MCF 10A (cell line): ENCODE data around the gene EVA1B. TPM values are rescaled to one million over a fixed set of nuclear protein-coding genes. Genes with fewer than 3 reads are reported as not detected.

Experiments
- BruUV-seq: library from RNA; stranded (reverse); fragments of 400-500 nt; replicated peaks from 2 replicates; lab custom pipeline; 2021; lab: Mats Ljungman, UMichigan
- CTCF ChIA-PET: fragments of 300-600 bp; sonication (Branson Sonifier 250); formaldehyde crosslinking; extraction: SDS; loops from one replicate; lab custom pipeline; 2021; ENCODE audit warnings: antibody characterized with exemption, inconsistent platforms; lab: Yijun Ruan, JAX
- POLR2A ChIA-PET: fragments of 300-600, 350-650 bp; sonication (Branson Sonifier 250); formaldehyde crosslinking; extraction: SDS; loops from one replicate; lab custom pipeline; 2020; ENCODE audit warnings: antibody characterized with exemption, inconsistent platforms; lab: Yijun Ruan, JAX
- DNase-seq: peaks from one replicate; pipeline ENCODE4 v3.0.0-alpha.2; 2018; ENCODE audit not compliant: unreplicated experiment
- H3K27ac Mint-ChIP-seq: one replicate; pipeline ENCODE4 v1.8.0; 2022; ENCODE audit warnings: mild to moderate bottlenecking, low read depth, mixed read lengths; ENCODE audit not compliant: unreplicated experiment
- H3K27me3 Mint-ChIP-seq: one replicate; pipeline ENCODE4 v1.8.0; 2022; ENCODE audit warnings: mixed read lengths; ENCODE audit not compliant: insufficient read depth, unreplicated experiment
- H3K36me3 Mint-ChIP-seq: one replicate; pipeline ENCODE4 v1.8.0; 2022; ENCODE audit warnings: mild to moderate bottlenecking, moderate library complexity, mixed read lengths; ENCODE audit not compliant: insufficient read depth, unreplicated experiment
- H3K4me1 Mint-ChIP-seq: one replicate; pipeline ENCODE4 v1.8.0; 2022; ENCODE audit warnings: mixed read lengths; ENCODE audit not compliant: insufficient read depth, unreplicated experiment
- H3K4me3 Mint-ChIP-seq: one replicate; pipeline ENCODE4 v1.8.0; 2022; ENCODE audit warnings: mild to moderate bottlenecking, moderate library complexity, mixed read lengths; ENCODE audit not compliant: unreplicated experiment
- H3K9me3 Mint-ChIP-seq: one replicate; pipeline ENCODE4 v1.8.0; 2022; ENCODE audit warnings: mixed read lengths; ENCODE audit not compliant: unreplicated experiment
- CTCF ChIP-seq: fragments of 200-600 bp; IDR thresholded peaks from one replicate; pipeline ENCODE4 v1.8.0; 2022; ENCODE audit warnings: antibody characterized with exemption, mild to moderate bottlenecking; ENCODE audit not compliant: unreplicated experiment
- intact Hi-C: fragments of 100-400 bp; cut with micrococcal nuclease; formaldehyde crosslinking; loops from 2 replicates; pipeline ENCODE4 v1.14.1; 2022
- total RNA-seq: library from RNA; stranded (reverse); gene quantifications from 2 replicates; pipeline ENCODE4 v1.2.3, GENCODE V29; 2022

Gene EVA1B
- total RNA-seq, 1 experiment from 2014 or later: 4.8 TPM

- no peak overlapping the region for H3K27ac Mint-ChIP-seq
- POLR2A ChIA-PET: interaction anchor here (0.6 to 1.4 kb wide), 3 partner anchors 9 to 54 kb away, joined by 3 to 5 read pairs (median 4); no protein-coding TSS in a partner anchor
- no peak for DNase-seq
- no TSS peak for BruUV-seq
- CTCF ChIA-PET: interaction anchor here (1.9 kb wide), 1 partner anchor 46 kb away, joined by 16 read pairs; no protein-coding TSS in a partner anchor
- H3K9me3 Mint-ChIP-seq: no peaks in the 10 kb centered on the region
- H3K27me3 Mint-ChIP-seq: no peaks in the 10 kb centered on the region
- H3K4me3 Mint-ChIP-seq: no peak overlapping the region
- no peak for TF ChIP-seq CTCF
- peaks cover 10% of the 10 kb centered on the region for H3K4me1 Mint-ChIP-seq
- no peaks in the 10 kb centered on the region for H3K36me3 Mint-ChIP-seq
- intact Hi-C loops: loop anchor here (10.0 kb wide), 1 partner anchor 1393 kb away; no protein-coding TSS in a partner anchor
Observed at GRCh38 chr1:36322041-36322785, 1.2 kb downstream of the EVA1B start.

GRCh38 chr1:36321119-36321951, 2.1 kb downstream of the EVA1B start:
- H3K4me3 Mint-ChIP-seq: no peak overlapping the region
- peaks cover 2% of the 10 kb centered on the region for H3K4me1 Mint-ChIP-seq
- H3K27ac Mint-ChIP-seq: peak overlapping the region; percentile 63
- no peaks in the 10 kb centered on the region for H3K27me3 Mint-ChIP-seq
- DNase-seq: no peak
- no peaks in the 10 kb centered on the region for H3K9me3 Mint-ChIP-seq
- intact Hi-C loops: loop anchor here (10.0 kb wide), 1 partner anchor 1393 kb away; no protein-coding TSS in a partner anchor
- CTCF ChIA-PET: interaction anchor here (0.8 kb wide), 1 partner anchor 65 kb away, joined by 5 read pairs; no protein-coding TSS in a partner anchor
- POLR2A ChIA-PET: interaction anchor here (0.6 kb wide), 1 partner anchor 53 kb away, joined by 3 read pairs; no protein-coding TSS in a partner anchor
- peaks cover 2% of the 10 kb centered on the region for H3K36me3 Mint-ChIP-seq
- no TSS peak for BruUV-seq
- TF ChIP-seq CTCF: no peak

GRCh38 chr1:36320767-36321118, 2.7 kb downstream of the EVA1B start:
- Mint-ChIP-seq H3K9me3 (no peaks in the 10 kb centered on the region), H3K27ac (peak overlapping the region; percentile 63), H3K27me3 (no peaks in the 10 kb centered on the region), H3K4me3 (peak overlapping the region; percentile 52), H3K36me3 (peaks cover 4% of the 10 kb centered on the region), H3K4me1 (no peaks in the 10 kb centered on the region)
- intact Hi-C loops: loop anchor here (10.0 kb wide), 1 partner anchor 1394 kb away; no protein-coding TSS in a partner anchor
- TF ChIP-seq CTCF: no peak
- no peak for DNase-seq
- ChIA-PET POLR2A (no interaction called here), CTCF (interaction anchor here (0.8 kb wide), 1 partner anchor 66 kb away, joined by 5 read pairs; no protein-coding TSS in a partner anchor)
- BruUV-seq: no TSS peak
